Measurements from ENCODE around the gene SEMA4B.
"Not testable (repeated sequence)": the region's sequence is repeated elsewhere in the genome, so short reads cannot be mapped to it uniquely, and the experiment has no call there.

SEMA4B gene

DNA sequence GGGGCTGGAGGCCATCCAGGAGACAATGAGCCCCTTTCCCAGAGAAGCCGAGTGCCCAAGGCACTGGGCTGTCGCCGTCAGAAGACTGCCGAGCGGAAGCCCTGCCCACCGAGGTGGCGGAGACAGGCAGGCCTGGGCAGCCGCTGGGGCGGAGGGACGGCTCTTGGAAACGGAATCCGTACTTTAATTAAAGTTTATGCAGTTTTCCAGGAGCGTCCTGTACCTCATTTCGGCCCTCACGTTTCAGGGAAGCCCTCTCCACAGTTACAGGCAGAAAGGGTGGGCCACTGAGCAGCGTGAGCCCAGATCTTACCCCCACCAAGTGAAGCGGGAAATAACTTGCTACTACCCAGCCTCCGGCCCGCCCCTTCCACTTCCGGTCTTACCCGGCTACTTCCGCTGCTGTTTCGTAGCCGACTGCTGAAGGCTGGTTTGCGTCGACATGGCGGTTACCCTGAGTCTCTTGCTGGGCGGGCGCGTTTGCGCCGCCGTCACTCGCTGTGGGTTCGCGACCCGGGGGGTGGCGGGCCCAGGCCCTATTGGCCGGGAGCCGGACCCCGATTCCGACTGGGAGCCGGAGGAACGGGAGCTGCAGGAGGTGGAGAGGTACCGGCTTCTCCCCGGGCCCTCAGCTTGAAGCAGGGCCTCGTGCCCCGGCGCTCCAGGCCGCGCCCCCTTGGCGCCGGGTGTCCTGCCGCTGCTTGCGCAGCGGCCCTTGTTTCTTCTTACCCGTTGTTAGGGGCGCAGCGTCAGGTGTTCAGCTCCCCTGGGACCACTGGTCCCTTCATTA lies 64.3 kb downstream of the SEMA4B start, which contains the start of gene NGRN:
TSS of gene NGRN (plus strand) at position 402 of the 790 bp plus-strand sequence. CDS start at position 443, 41 bp downstream.
- DNase-seq = peak; percentile 40

DNA sequence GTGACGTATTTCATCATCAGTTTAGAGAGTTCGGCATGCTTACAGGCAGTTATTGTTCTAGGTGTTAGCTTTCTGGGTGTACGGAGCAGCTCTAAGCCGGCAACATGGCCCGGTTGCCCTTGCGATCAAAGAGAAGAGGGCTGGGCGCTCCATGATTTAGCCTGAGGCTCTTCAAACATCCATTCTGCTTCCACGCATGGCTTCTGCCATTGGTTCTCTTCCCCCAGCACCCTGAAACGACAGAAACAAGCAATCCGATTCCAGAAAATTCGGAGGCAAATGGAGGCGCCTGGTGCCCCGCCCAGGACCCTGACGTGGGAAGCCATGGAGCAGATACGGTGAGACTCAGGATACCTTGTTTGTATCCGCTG lies 64.9 kb downstream of the SEMA4B start:
- no peak for DNase-seq

DNA sequence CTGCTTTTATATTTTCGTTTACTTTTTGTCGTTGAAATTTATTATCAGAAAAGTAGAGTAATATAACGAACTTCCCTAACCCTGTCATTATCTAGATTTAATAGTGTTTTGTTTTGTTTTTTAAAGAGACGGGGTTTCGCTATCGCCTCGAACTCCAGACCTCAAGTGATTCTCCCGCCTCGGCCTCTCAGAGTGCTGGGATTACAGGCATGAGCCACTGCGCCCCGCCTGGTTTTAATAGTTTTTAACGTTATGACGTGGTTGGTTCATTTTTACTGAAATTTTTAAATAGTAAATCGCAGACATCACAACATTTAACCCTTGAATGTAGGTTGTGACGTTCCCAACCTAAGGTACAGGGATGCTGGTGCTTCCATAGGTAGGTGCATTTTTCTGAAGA lies 65.4 kb downstream of the SEMA4B start:
- DNase-seq = no peak

DNA sequence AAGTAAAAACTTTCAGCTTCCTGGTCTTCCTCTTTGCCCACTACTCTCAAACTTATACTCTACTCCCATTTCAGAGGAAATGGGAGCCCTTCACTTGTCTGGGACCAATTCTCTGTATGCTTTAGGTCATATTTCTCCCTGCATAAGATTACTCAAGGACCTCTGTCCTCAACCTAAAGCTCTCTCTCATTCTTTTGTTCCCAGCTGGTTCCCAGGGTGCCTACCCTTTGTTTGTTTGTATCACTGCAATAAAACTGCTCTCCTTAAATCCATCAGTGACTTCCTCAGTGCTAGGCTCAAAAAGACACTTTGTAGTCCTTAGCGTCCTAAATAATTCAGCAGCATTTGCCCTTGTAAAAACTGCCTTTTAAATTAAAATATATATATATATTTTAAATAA lies 67.3 kb downstream of the SEMA4B start:
- DNase-seq = peak; percentile 48

DNA sequence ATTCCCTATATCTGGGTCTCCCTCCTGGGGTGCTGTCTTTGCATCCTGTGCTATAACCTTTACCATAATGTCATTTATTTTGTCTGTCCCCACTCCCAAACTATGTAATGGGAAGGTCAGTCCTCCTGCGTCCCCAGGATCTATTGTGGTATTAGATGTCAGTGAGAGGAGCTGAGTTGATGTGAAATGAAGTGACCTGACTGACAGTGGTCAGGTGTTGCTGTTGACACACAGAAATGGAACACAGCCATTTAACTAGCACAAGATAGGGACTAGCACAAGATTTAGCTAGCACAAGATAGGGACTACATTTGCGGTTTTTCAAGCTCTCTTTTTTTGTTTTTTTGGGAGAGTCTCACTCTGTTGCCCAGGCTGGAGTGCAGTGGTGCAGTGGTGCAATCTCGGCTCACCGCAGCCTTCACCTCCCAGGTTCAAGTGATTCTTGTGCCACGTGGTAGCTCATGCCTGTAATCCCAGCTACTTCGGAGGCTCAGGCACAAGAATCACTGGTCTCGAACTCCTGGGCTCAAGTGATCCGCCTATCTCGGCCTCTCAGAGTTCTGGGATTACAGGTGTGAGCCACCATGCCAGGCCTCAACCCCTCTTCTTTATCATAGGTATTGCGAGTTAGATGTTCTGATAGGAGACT lies 69.5 kb downstream of the SEMA4B start:
- DNase-seq = no peak

DNA sequence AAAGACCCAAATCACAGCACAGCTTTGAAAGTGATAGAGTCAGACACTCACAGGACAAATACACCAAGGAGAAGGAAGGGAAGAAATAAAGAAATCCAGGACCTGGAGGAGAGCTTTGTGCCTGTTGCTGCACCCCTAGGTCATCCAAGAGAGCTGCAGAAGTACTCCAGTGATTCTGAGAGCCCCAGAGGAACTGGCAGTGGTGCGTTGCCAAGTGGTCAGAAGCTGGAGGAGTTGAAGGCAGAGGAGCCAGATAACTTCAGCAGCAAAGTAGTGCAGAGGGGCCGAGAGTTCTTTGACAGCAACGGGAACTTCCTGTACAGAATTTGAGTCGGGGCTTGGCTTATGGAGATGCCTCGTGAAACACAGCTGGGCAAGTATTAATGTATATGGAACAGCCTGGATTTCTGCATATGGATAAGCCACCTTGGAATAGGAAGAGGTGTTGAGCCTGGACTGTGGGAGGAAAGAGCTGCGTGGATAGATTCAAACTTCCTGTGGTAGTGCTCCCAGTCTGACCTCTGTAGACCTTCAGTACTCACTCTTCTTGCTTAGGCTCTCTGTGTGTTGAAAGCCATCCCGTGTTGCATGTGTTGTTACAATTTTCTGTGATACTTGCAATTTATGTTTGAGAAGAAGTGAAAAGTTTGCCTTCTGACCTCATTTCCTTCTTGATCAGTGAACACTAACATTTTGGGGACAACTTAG lies 70.5 kb downstream of the SEMA4B start:
- no peak for DNase-seq

DNA sequence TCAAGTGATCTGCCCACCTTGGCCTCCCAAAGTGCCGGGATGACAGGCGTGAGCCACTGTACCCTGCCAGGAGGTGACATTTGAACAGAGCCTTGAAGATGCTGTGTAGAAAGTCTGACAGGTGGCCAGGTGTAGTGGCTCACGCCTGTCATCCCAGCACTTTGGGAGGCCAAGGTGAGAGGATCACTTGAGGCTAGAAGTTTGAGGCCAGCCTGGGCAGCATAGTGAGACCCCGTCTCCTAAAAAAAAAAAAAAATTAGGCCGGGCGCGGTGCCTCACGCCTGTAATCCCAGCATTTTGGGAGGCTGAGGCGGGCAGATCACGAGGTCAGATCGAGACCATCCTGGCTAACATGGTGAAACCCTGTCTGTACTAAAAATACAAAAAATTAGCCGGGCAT lies 77.3 kb downstream of the SEMA4B start:
- DNase-seq = not testable (repeated sequence)
